ENCODE results near the gene TEX55. TPM values are rescaled to one million over a fixed set of nuclear protein-coding genes. Genes with fewer than 3 reads are reported as not detected.

Gene TEX55
- total RNA-seq, 4 donors from 2014 or later: not detected

DNA sequence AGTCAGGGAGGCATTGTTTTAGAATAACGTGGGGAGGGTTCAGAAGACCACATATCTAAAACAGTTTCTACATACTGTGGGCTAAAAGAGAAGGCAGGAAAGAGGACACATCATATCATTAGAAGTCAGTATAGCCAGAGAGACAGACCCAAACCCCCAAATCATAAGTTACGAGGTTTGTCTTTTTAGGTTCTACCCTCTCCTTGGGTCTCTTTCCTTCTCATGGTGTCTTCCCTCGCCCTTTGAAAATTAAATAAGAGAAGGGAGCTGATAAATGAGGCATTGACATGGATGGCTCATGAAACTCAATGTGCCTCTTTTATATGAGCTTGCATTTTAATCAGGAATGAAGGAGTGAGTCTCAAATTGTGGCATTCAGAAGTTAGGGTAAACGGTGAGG is 30.8 kb downstream of the TEX55 start:
- DNase-seq: no peak
- H3K4me1 ChIP-seq: peaks cover 0 to 18% (median 0%) of the 10 kb centered on the region in 3 donors
- TF ChIP-seq POLR2A (IDR thresholded peaks at IDR 0.05): no peak
- no peak for TF ChIP-seq CTCF (IDR thresholded peaks at IDR 0.05)
- H3K27ac ChIP-seq: peak overlapping the region in 3 of 4 donors; percentile 66 to 84 (median 82)
- 50 to 62% methylated on average over 4 of the region's 4 CpGs for WGBS, 2 donors
- no peaks in the 10 kb centered on the region for H3K27me3 ChIP-seq
- intact Hi-C loops (cut with DNase I): no loop called here
- H3K9me3 ChIP-seq: no peaks in the 10 kb centered on the region
- H3K4me3 ChIP-seq: no peak overlapping the region
- no peaks in the 10 kb centered on the region for H3K36me3 ChIP-seq

GRCh38 chr3:119177321-119177720 is 31.4 kb downstream of the TEX55 start:
- Histone ChIP-seq H3K4me3 (no peak overlapping the region), H3K36me3 (no peaks in the 10 kb centered on the region), H3K9me3 (no peaks in the 10 kb centered on the region), H3K27ac (peak overlapping the region in 3 of 4 donors; percentile 66 to 84 (median 82)), H3K4me1 (peaks cover 0 to 18% (median 0%) of the 10 kb centered on the region in 3 donors), H3K27me3 (no peaks in the 10 kb centered on the region)
- intact Hi-C loops (cut with DNase I): no loop called here
- no peak for DNase-seq
- 54 to 62% methylated on average over 4 of the region's 4 CpGs for WGBS, 2 donors
- TF ChIP-seq POLR2A (IDR thresholded peaks at IDR 0.05) (no peak), CTCF (IDR thresholded peaks at IDR 0.05) (no peak)

DNA sequence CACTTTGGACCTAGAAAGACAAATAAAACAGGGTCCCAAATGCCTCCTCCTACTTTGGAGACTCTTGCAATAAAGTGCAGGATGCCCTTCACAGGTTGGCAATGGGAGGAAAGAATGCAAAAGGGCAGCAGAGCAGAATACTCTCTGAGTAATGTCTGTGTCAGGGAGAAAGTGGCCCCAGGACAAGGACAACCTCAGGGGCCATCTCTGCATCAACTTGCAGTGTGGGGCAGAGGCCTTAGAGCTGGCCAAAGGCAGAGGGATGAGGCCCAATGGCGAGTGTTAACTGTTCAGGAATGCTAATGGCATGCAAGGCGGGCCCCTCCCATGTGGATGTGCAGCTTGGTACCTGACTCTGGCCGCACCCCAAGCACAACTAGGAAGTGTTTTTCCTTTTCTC is 35.8 kb downstream of the TEX55 start:
- H3K9me3 ChIP-seq: no peaks in the 10 kb centered on the region
- 31 to 60% methylated on average over 3 of the region's 3 CpGs for WGBS, 2 donors
- H3K36me3 ChIP-seq: no peaks in the 10 kb centered on the region
- TF ChIP-seq CTCF (IDR thresholded peaks at IDR 0.05) (no peak), POLR2A (IDR thresholded peaks at IDR 0.05) (no peak)
- DNase-seq: no peak
- intact Hi-C loops (cut with DNase I): no loop called here
- no peak overlapping the region for H3K27ac ChIP-seq
- no peaks in the 10 kb centered on the region for H3K27me3 ChIP-seq
- no peak overlapping the region for H3K4me3 ChIP-seq
- H3K4me1 ChIP-seq: peaks cover 0 to 5% (median 0%) of the 10 kb centered on the region in 3 donors

GRCh38 chr3:119184111-119184510 is 38.1 kb downstream of the TEX55 start:
- Histone ChIP-seq H3K27ac (no peak overlapping the region), H3K9me3 (no peaks in the 10 kb centered on the region), H3K27me3 (no peaks in the 10 kb centered on the region), H3K36me3 (no peaks in the 10 kb centered on the region), H3K4me3 (no peak overlapping the region), H3K4me1 (no peaks in the 10 kb centered on the region)
- intact Hi-C loops (cut with DNase I): no loop called here
- 83 to 94% methylated on average over 7 of the region's 9 CpGs for WGBS, 2 donors
- DNase-seq: no peak
- TF ChIP-seq POLR2A (IDR thresholded peaks at IDR 0.05) (no peak), CTCF (IDR thresholded peaks at IDR 0.05) (no peak)

GRCh38 chr3:119184796-119185570 is 39.0 kb downstream of the TEX55 start:
- Histone ChIP-seq H3K9me3 (no peaks in the 10 kb centered on the region), H3K4me3 (no peak overlapping the region), H3K4me1 (no peaks in the 10 kb centered on the region), H3K36me3 (no peaks in the 10 kb centered on the region), H3K27me3 (no peaks in the 10 kb centered on the region), H3K27ac (no peak overlapping the region)
- intact Hi-C loops (cut with DNase I): no loop called here
- 68 to 69% methylated on average over 7 of the region's 7 CpGs for WGBS, 2 donors
- TF ChIP-seq CTCF (IDR thresholded peaks at IDR 0.05) (no peak), POLR2A (IDR thresholded peaks at IDR 0.05) (no peak)
- DNase-seq: no peak

Data from esophagus squamous epithelium (tissue), 5 donors.